HG02970 (cell line): ENCODE results near the gene TMEM39A.

ENCODE experiments used
- ATAC-seq: cut with Tn5 transposase; IDR thresholded peaks from one replicate; pipeline ENCODE4 v1.9.1; 2021; ENCODE audit warnings: mild to moderate bottlenecking, moderate library complexity, moderate number of reproducible peaks; ENCODE audit not compliant: unreplicated experiment, low FRiP score

Gene TMEM39A

GRCh38 chr3:119463171-119464169 lies at the start of gene TMEM39A:
TMEM39A (minus strand) TSS chr3:119463615; CDS start chr3:119462074, 1,541 bp downstream.
- ATAC-seq = peak; percentile 94

GRCh38 chr3:119510690-119511089 lies 47.3 kb upstream of the TMEM39A start:
- ATAC-seq = no peak

- no peak for ATAC-seq
Measured at GRCh38 chr3:119508172-119508845, 44.9 kb upstream of the TMEM39A start.

- no peak for ATAC-seq
Measured at GRCh38 chr3:119507404-119507803, 44.0 kb upstream of the TMEM39A start.

- ATAC-seq = no peak
Measured at GRCh38 chr3:119506631-119507030, 43.2 kb upstream of the TMEM39A start.

- no peak for ATAC-seq
Measured at GRCh38 chr3:119500901-119501300, 37.5 kb upstream of the TMEM39A start.

- no peak for ATAC-seq
Measured at GRCh38 chr3:119500265-119500664, 36.9 kb upstream of the TMEM39A start.

GRCh38 chr3:119498186-119499011 lies 35.0 kb upstream of the TMEM39A start, which contains the start of gene TIMMDC1:
TIMMDC1 (plus strand) TSS chr3:119498547; CDS start chr3:119498734, 187 bp downstream.
- ATAC-seq = peak; percentile 99

- ATAC-seq = no peak
Measured at GRCh38 chr3:119497820-119498185, 34.4 kb upstream of the TMEM39A start.

GRCh38 chr3:119494597-119494996 lies 31.2 kb upstream of the TMEM39A start:
- no peak for ATAC-seq

GRCh38 chr3:119492810-119493209 lies 29.4 kb upstream of the TMEM39A start:
- no peak for ATAC-seq

GRCh38 chr3:119492128-119492527 lies 28.7 kb upstream of the TMEM39A start:
- ATAC-seq = no peak

- no peak for ATAC-seq
Measured at GRCh38 chr3:119490153-119490552, 26.7 kb upstream of the TMEM39A start.

- no peak for ATAC-seq
Measured at GRCh38 chr3:119485563-119485962, 22.1 kb upstream of the TMEM39A start.

GRCh38 chr3:119483101-119483500 lies 19.7 kb upstream of the TMEM39A start:
- ATAC-seq = no peak

- ATAC-seq = no peak
Measured at GRCh38 chr3:119481079-119481478, 17.7 kb upstream of the TMEM39A start.

GRCh38 chr3:119470866-119471265 lies 7.5 kb upstream of the TMEM39A start:
- ATAC-seq = no peak

GRCh38 chr3:119469418-119470189 lies 6.2 kb upstream of the TMEM39A start:
- no peak for ATAC-seq

GRCh38 chr3:119468041-119468440 lies 4.6 kb upstream of the TMEM39A start:
- no peak for ATAC-seq

GRCh38 chr3:119457246-119457645 lies 6.2 kb downstream of the TMEM39A start:
- no peak for ATAC-seq
